ENCODE data around the gene RUVBL1. TPM values are rescaled to one million over a fixed set of nuclear protein-coding genes. Genes with fewer than 3 reads are reported as not detected.
A peak's percentile ranks its signal among the peaks of the same experiment; 100 is the strongest.

Gene RUVBL1
- total RNA-seq, 1 experiment from 2014 or later, result 110 TPM

GRCh38 chr3:128064962-128065361 lies 58.6 kb downstream of the RUVBL1 start:
- H3K27ac ChIP-seq (ENCODE audit: low read length), result no peak overlapping the region
- no peak overlapping the region for H3K4me3 ChIP-seq (ENCODE audit: low read length)
- H4K20me1 ChIP-seq (ENCODE audit: insufficient read depth, low read depth, low read length), result peaks cover 13% of the 10 kb centered on the region
- no peaks in the 10 kb centered on the region for H3K27me3 ChIP-seq (ENCODE audit: low read length)
- no peak overlapping the region for H3K9ac ChIP-seq (ENCODE audit: low read length)
- no peak overlapping the region for H3K4me2 ChIP-seq (ENCODE audit: low read depth, low read length, poor library complexity, severe bottlenecking)
- H3K79me2 ChIP-seq (ENCODE audit: low read length), result peaks cover 2% of the 10 kb centered on the region
- no peaks in the 10 kb centered on the region for H3K4me1 ChIP-seq (ENCODE audit: low read length)
- H3K9me2 ChIP-seq (replicated peaks; ENCODE audit: insufficient read depth, low read length), result no peaks in the 10 kb centered on the region
- H2AFZ ChIP-seq (ENCODE audit: low read length), result no peak overlapping the region
- no peaks in the 10 kb centered on the region for H3K9me3 ChIP-seq (ENCODE audit: low read length)
- DNase-seq, result no peak
- peaks cover 90% of the 10 kb centered on the region for H3K36me3 ChIP-seq (ENCODE audit: insufficient read depth, low read length)

GRCh38 chr3:128063865-128064264 lies 59.7 kb downstream of the RUVBL1 start:
- Histone ChIP-seq H3K79me2 (ENCODE audit: low read length) (peaks cover 2% of the 10 kb centered on the region), H3K27ac (ENCODE audit: low read length) (no peak overlapping the region), H3K9me3 (ENCODE audit: low read length) (no peaks in the 10 kb centered on the region), H3K9me2 (replicated peaks; ENCODE audit: insufficient read depth, low read length) (no peaks in the 10 kb centered on the region), H2AFZ (ENCODE audit: low read length) (no peak overlapping the region), H3K4me1 (ENCODE audit: low read length) (no peaks in the 10 kb centered on the region), H4K20me1 (ENCODE audit: insufficient read depth, low read depth, low read length) (peaks cover 13% of the 10 kb centered on the region), H3K27me3 (ENCODE audit: low read length) (no peaks in the 10 kb centered on the region), H3K36me3 (ENCODE audit: insufficient read depth, low read length) (peaks cover 80% of the 10 kb centered on the region), H3K4me3 (ENCODE audit: low read length) (no peak overlapping the region), H3K9ac (ENCODE audit: low read length) (no peak overlapping the region), H3K4me2 (ENCODE audit: low read depth, low read length, poor library complexity, severe bottlenecking) (no peak overlapping the region)
- DNase-seq, result no peak

GRCh38 chr3:128062033-128062745 lies 61.4 kb downstream of the RUVBL1 start:
- DNase-seq, result no peak
- Histone ChIP-seq H2AFZ (ENCODE audit: low read length) (no peak overlapping the region), H3K4me3 (ENCODE audit: low read length) (no peak overlapping the region), H4K20me1 (ENCODE audit: insufficient read depth, low read depth, low read length) (peaks cover 9% of the 10 kb centered on the region; the same call in 1 of the 2 replicates), H3K9ac (ENCODE audit: low read length) (no peak overlapping the region), H3K27ac (ENCODE audit: low read length) (no peak overlapping the region), H3K36me3 (ENCODE audit: insufficient read depth, low read length) (peaks cover 73% of the 10 kb centered on the region), H3K9me3 (ENCODE audit: low read length) (no peaks in the 10 kb centered on the region), H3K79me2 (ENCODE audit: low read length) (peaks cover 3% of the 10 kb centered on the region), H3K4me2 (ENCODE audit: low read depth, low read length, poor library complexity, severe bottlenecking) (no peak overlapping the region), H3K4me1 (ENCODE audit: low read length) (no peaks in the 10 kb centered on the region), H3K9me2 (replicated peaks; ENCODE audit: insufficient read depth, low read length) (no peaks in the 10 kb centered on the region), H3K27me3 (ENCODE audit: low read length) (no peaks in the 10 kb centered on the region)

- no peak overlapping the region for H3K27ac ChIP-seq (ENCODE audit: low read length)
- no peak overlapping the region for H2AFZ ChIP-seq (ENCODE audit: low read length)
- peaks cover under 1% of the 10 kb centered on the region for H3K4me1 ChIP-seq (ENCODE audit: low read length)
- H3K9ac ChIP-seq (ENCODE audit: low read length), result no peak overlapping the region
- no peaks in the 10 kb centered on the region for H3K9me3 ChIP-seq (ENCODE audit: low read length)
- no peak overlapping the region for H3K4me3 ChIP-seq (ENCODE audit: low read length)
- H3K27me3 ChIP-seq (ENCODE audit: low read length), result no peaks in the 10 kb centered on the region
- no peak for DNase-seq
- peaks cover 71% of the 10 kb centered on the region for H3K36me3 ChIP-seq (ENCODE audit: insufficient read depth, low read length)
- no peaks in the 10 kb centered on the region for H3K9me2 ChIP-seq (replicated peaks; ENCODE audit: insufficient read depth, low read length)
- peaks cover 9% of the 10 kb centered on the region; the same call in 1 of the 2 replicates for H4K20me1 ChIP-seq (ENCODE audit: insufficient read depth, low read depth, low read length)
- peaks cover 14% of the 10 kb centered on the region for H3K79me2 ChIP-seq (ENCODE audit: low read length)
- no peak overlapping the region for H3K4me2 ChIP-seq (ENCODE audit: low read depth, low read length, poor library complexity, severe bottlenecking)
Observed at GRCh38 chr3:128060473-128061381, 62.9 kb downstream of the RUVBL1 start.

GRCh38 chr3:128056258-128056657 lies 67.4 kb downstream of the RUVBL1 start:
- H3K4me2 ChIP-seq (ENCODE audit: low read depth, low read length, poor library complexity, severe bottlenecking), result no peak overlapping the region
- no peak overlapping the region for H3K9ac ChIP-seq (ENCODE audit: low read length)
- peaks cover 14% of the 10 kb centered on the region; the same call in 1 of the 2 replicates for H4K20me1 ChIP-seq (ENCODE audit: insufficient read depth, low read depth, low read length)
- peaks cover 56% of the 10 kb centered on the region for H3K36me3 ChIP-seq (ENCODE audit: insufficient read depth, low read length)
- peaks cover 47% of the 10 kb centered on the region for H3K79me2 ChIP-seq (ENCODE audit: low read length)
- no peaks in the 10 kb centered on the region for H3K9me3 ChIP-seq (ENCODE audit: low read length)
- H3K27me3 ChIP-seq (ENCODE audit: low read length), result no peaks in the 10 kb centered on the region
- no peak for DNase-seq
- peaks cover 35% of the 10 kb centered on the region for H3K4me1 ChIP-seq (ENCODE audit: low read length)
- no peak overlapping the region for H2AFZ ChIP-seq (ENCODE audit: low read length)
- no peak overlapping the region for H3K27ac ChIP-seq (ENCODE audit: low read length)
- no peak overlapping the region for H3K4me3 ChIP-seq (ENCODE audit: low read length)
- no peaks in the 10 kb centered on the region for H3K9me2 ChIP-seq (replicated peaks; ENCODE audit: insufficient read depth, low read length)

- Histone ChIP-seq H3K9me2 (replicated peaks; ENCODE audit: insufficient read depth, low read length) (no peaks in the 10 kb centered on the region), H3K9ac (ENCODE audit: low read length) (peak overlapping the region; percentile 95), H3K4me3 (ENCODE audit: low read length) (peak overlapping the region; percentile 97), H2AFZ (ENCODE audit: low read length) (no peak overlapping the region), H3K9me3 (ENCODE audit: low read length) (no peaks in the 10 kb centered on the region), H3K4me2 (ENCODE audit: low read depth, low read length, poor library complexity, severe bottlenecking) (peak overlapping the region; percentile 95), H4K20me1 (ENCODE audit: insufficient read depth, low read depth, low read length) (peaks cover 14% of the 10 kb centered on the region; the same call in 1 of the 2 replicates), H3K27ac (ENCODE audit: low read length) (no peak overlapping the region), H3K79me2 (ENCODE audit: low read length) (peaks cover 47% of the 10 kb centered on the region), H3K36me3 (ENCODE audit: insufficient read depth, low read length) (peaks cover 42% of the 10 kb centered on the region), H3K4me1 (ENCODE audit: low read length) (peaks cover 39% of the 10 kb centered on the region), H3K27me3 (ENCODE audit: low read length) (no peaks in the 10 kb centered on the region)
- no peak for DNase-seq
Observed at GRCh38 chr3:128054367-128054766, 69.2 kb downstream of the RUVBL1 start.

- peak overlapping the region; percentile 95 for H3K9ac ChIP-seq (ENCODE audit: low read length)
- H3K9me2 ChIP-seq (replicated peaks; ENCODE audit: insufficient read depth, low read length), result no peaks in the 10 kb centered on the region
- peaks cover 40% of the 10 kb centered on the region for H3K36me3 ChIP-seq (ENCODE audit: insufficient read depth, low read length)
- H4K20me1 ChIP-seq (ENCODE audit: insufficient read depth, low read depth, low read length), result peaks cover 14% of the 10 kb centered on the region; the same call in 1 of the 2 replicates
- peak overlapping the region; percentile 97 for H3K4me3 ChIP-seq (ENCODE audit: low read length)
- H3K27ac ChIP-seq (ENCODE audit: low read length), result no peak overlapping the region
- DNase-seq, result no peak
- no peak overlapping the region for H2AFZ ChIP-seq (ENCODE audit: low read length)
- H3K9me3 ChIP-seq (ENCODE audit: low read length), result no peaks in the 10 kb centered on the region
- no peaks in the 10 kb centered on the region for H3K27me3 ChIP-seq (ENCODE audit: low read length)
- peaks cover 46% of the 10 kb centered on the region for H3K4me1 ChIP-seq (ENCODE audit: low read length)
- peak overlapping the region; percentile 95 for H3K4me2 ChIP-seq (ENCODE audit: low read depth, low read length, poor library complexity, severe bottlenecking)
- peaks cover 47% of the 10 kb centered on the region for H3K79me2 ChIP-seq (ENCODE audit: low read length)
Observed at GRCh38 chr3:128053614-128054013, 70.0 kb downstream of the RUVBL1 start.
